WTC11 (cell line): ENCODE data around the gene COL4A1. TPM values are rescaled to one million over a fixed set of nuclear protein-coding genes. Genes with fewer than 3 reads are reported as not detected.

Source experiments
- ATAC-seq: fragments of 200-7000 bp; cut with Tn5 transposase; 2 replicates; pipeline ENCODE4 v1.10.0; 2021; ENCODE audit warnings: mild to moderate bottlenecking, moderate library complexity
- CTCF ChIA-PET: fragments of 300-600 bp; sonication (Branson Sonifier 250); formaldehyde crosslinking; loops from one replicate; lab custom pipeline; 2021; ENCODE audit warnings: antibody characterized with exemption; lab: Charles Lee
- POLR2A ChIA-PET: fragments of 350-600 bp; sonication (Branson Sonifier 250); formaldehyde crosslinking; loops from one replicate; lab custom pipeline; 2021; ENCODE audit warnings: antibody characterized with exemption; lab: Charles Lee
- DNase-seq: peaks from one replicate; pipeline ENCODE4 v3.0.0; 2021; ENCODE audit warnings: low spot score
- H3K27ac Mint-ChIP-seq: 2 replicates; pipeline ENCODE4 v1.8.0; 2021; ENCODE audit warnings: mixed read lengths
- H3K27me3 Mint-ChIP-seq: 2 replicates; pipeline ENCODE4 v1.8.0; 2021; ENCODE audit warnings: low read depth, mild to moderate bottlenecking, moderate library complexity, mixed read lengths
- H3K36me3 Mint-ChIP-seq: 2 replicates; pipeline ENCODE4 v1.8.0; 2021; ENCODE audit warnings: mixed read lengths
- H3K4me1 Mint-ChIP-seq: 2 replicates; pipeline ENCODE4 v1.8.0; 2022; ENCODE audit warnings: mixed read lengths
- H3K4me3 Mint-ChIP-seq: 2 replicates; pipeline ENCODE4 v1.8.0; 2021; ENCODE audit warnings: mild to moderate bottlenecking, moderate library complexity, mixed read lengths
- H3K9me3 Mint-ChIP-seq: 2 replicates; pipeline ENCODE4 v1.8.0; 2021; ENCODE audit warnings: mixed read lengths
- ELF4 ChIP-seq: sonication (generic); formaldehyde crosslinking; IDR thresholded peaks from 2 replicates; pipeline ENCODE4 v1.8.1; 2022; ENCODE audit warnings: low read depth, mild to moderate bottlenecking, moderate library complexity, missing genetic modification reagents
- GTF2I ChIP-seq: fragments of 250-450 bp; sonication (Bioruptor Pico); conservative IDR thresholded peaks from 2 replicates; pipeline ENCODE4 v1.4.0; 2021; ENCODE audit warnings: mild to moderate bottlenecking
- JUN ChIP-seq: sonication (generic); formaldehyde crosslinking; IDR thresholded peaks from 2 replicates; pipeline ENCODE4 v1.8.0; 2023; ENCODE audit warnings: mild to moderate bottlenecking, missing genetic modification reagents
- NFYB ChIP-seq: sonication (generic); formaldehyde crosslinking; conservative IDR thresholded peaks from 2 replicates; pipeline ENCODE4 v1.8.0; 2022; ENCODE audit warnings: low read depth, missing genetic modification reagents
- TEAD4 ChIP-seq: sonication (generic); formaldehyde crosslinking; IDR thresholded peaks from 2 replicates; pipeline ENCODE4 v1.8.0; 2022; ENCODE audit warnings: mild to moderate bottlenecking, missing genetic modification reagents
- ZNF138 ChIP-seq: sonication (generic); formaldehyde crosslinking; conservative IDR thresholded peaks from 2 replicates; pipeline ENCODE4 v1.8.1; 2022; ENCODE audit warnings: mild to moderate bottlenecking, moderate library complexity, missing genetic modification reagents
- ZNF232 ChIP-seq: sonication (generic); formaldehyde crosslinking; IDR thresholded peaks from 2 replicates; pipeline ENCODE4 v1.8.0; 2022; ENCODE audit warnings: mild to moderate bottlenecking, missing genetic modification reagents
- ZNF263 ChIP-seq: sonication (generic); formaldehyde crosslinking; IDR thresholded peaks from 2 replicates; pipeline ENCODE4 v1.8.1; 2022; ENCODE audit warnings: low read depth, mild to moderate bottlenecking, moderate library complexity, missing genetic modification reagents
- ZNF396 ChIP-seq: fragments of 250-450 bp; sonication (Bioruptor Pico); IDR thresholded peaks from 2 replicates; pipeline ENCODE4 v1.8.0; 2021; ENCODE audit warnings: mild to moderate bottlenecking, moderate library complexity, borderline replicate concordance
- ZNF423 ChIP-seq: fragments of 250-450 bp; sonication (Bioruptor Pico); IDR thresholded peaks from 2 replicates; pipeline ENCODE4 v2.1.2; 2022; ENCODE audit warnings: mild to moderate bottlenecking, moderate library complexity
- total RNA-seq: library from RNA; stranded (reverse); gene quantifications from 3 replicates; pipeline ENCODE4 v1.2.3, GENCODE V29; 2021
- TF ChIP-seq, protein P1 (sequence below): sonication (generic); formaldehyde crosslinking; IDR thresholded peaks from 2 replicates; pipeline ENCODE4 v1.8.0; 2022; ENCODE audit warnings: missing genetic modification reagents
- TF ChIP-seq, protein P2 (sequence below): sonication (generic); formaldehyde crosslinking; IDR thresholded peaks from 2 replicates; pipeline ENCODE4 v1.8.1; 2023; ENCODE audit warnings: mild to moderate bottlenecking, missing genetic modification reagents
- TF ChIP-seq, protein P3 (sequence below): fragments of 250-450 bp; sonication (Bioruptor Pico); IDR thresholded peaks from 2 replicates; pipeline ENCODE4 v1.9.0; 2021; ENCODE audit warnings: moderate library complexity, mild to moderate bottlenecking, inconsistent platforms, borderline replicate concordance
- TF ChIP-seq, protein P4 (sequence below): sonication (generic); formaldehyde crosslinking; IDR thresholded peaks from 2 replicates; pipeline ENCODE4 v1.8.1; 2022; ENCODE audit warnings: low read depth, missing genetic modification reagents, borderline replicate concordance
- TF ChIP-seq, protein P5 (sequence below): fragments of 250-450 bp; sonication (Bioruptor Pico); IDR thresholded peaks from 2 replicates; pipeline ENCODE4 v1.9.0; 2021; ENCODE audit warnings: mild to moderate bottlenecking

Gene COL4A1
- total RNA-seq, 1 experiment from 2014 or later = 89.6 TPM

DNA sequence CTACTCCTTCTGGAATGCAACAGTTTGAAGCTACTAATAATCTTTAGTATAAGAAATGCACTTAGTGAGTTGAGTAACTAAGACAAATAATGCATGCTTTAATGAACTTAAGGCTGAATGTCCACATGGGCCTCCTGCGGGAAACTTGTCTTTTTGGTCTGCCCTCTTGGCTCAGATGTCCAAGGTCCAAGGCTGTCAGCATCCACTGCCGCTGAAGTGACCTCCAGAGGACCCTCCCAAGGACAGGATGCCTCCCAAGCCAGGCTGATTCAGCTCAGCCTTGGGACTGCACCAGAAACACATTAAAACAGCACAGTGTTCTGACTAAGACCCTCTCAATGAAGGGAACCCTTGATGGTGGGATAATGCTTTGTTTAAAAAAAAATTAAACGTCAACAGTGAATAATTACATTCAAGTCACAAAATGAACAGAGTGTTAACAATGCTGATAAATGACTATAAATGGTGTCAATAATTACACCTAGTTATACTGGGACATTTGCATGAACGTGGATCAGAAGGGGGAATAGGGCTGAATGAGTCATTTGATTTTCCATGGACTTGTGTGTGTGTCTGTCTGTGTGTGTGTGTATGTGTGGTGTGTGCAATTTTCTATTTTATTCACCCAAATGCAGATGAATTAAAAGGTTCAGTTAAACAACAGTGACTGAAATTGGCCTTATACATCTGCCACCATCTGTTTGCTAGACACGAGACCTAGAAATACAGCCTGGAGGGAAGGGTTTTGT lies 150.5 kb downstream of the COL4A1 start:
- Mint-ChIP-seq H3K9me3 (peaks cover 3% of the 10 kb centered on the region; the same call in 1 of the 2 replicates), H3K27me3 (no peaks in the 10 kb centered on the region), H3K4me3 (no peak overlapping the region), H3K4me1 (peaks cover 11% of the 10 kb centered on the region), H3K27ac (no peak overlapping the region), H3K36me3 (peaks cover 39% of the 10 kb centered on the region)
- ChIA-PET POLR2A (no interaction called here), CTCF (no interaction called here)
- ATAC-seq = no peak
- no peak for TF ChIP-seq TEAD4 (CRISPR knock-in tag)
- TF ChIP-seq JUN (CRISPR knock-in tag) = no peak
- TF ChIP-seq ZNF138 = no peak
- no peak for TF ChIP-seq ELF4 (CRISPR knock-in tag)
- TF ChIP-seq GTF2I (CRISPR knock-in tag) = no peak
- DNase-seq = no peak

DNA sequence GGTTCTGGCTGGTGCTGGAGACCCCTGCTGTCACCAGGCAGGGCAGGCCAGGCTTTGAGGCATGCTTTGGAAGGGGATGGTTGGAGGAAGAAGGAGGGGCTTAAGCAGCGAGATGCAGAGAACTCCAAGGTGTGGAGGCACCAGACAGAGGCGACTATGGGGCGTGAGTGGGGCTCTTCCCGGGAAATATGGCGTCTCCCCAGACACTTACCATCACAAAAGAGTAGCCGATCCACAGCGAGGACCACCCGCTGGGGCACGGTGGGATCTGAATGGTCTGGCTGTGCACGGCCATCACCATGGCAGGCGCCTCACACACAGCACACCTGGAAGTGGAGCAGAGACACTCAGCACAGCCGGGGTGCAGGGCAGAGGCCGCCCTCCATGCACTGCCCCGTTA lies 151.9 kb downstream of the COL4A1 start:
- TF ChIP-seq ZNF423 (CRISPR knock-in tag) = peak; percentile 93
- TF ChIP-seq, protein P1, sequence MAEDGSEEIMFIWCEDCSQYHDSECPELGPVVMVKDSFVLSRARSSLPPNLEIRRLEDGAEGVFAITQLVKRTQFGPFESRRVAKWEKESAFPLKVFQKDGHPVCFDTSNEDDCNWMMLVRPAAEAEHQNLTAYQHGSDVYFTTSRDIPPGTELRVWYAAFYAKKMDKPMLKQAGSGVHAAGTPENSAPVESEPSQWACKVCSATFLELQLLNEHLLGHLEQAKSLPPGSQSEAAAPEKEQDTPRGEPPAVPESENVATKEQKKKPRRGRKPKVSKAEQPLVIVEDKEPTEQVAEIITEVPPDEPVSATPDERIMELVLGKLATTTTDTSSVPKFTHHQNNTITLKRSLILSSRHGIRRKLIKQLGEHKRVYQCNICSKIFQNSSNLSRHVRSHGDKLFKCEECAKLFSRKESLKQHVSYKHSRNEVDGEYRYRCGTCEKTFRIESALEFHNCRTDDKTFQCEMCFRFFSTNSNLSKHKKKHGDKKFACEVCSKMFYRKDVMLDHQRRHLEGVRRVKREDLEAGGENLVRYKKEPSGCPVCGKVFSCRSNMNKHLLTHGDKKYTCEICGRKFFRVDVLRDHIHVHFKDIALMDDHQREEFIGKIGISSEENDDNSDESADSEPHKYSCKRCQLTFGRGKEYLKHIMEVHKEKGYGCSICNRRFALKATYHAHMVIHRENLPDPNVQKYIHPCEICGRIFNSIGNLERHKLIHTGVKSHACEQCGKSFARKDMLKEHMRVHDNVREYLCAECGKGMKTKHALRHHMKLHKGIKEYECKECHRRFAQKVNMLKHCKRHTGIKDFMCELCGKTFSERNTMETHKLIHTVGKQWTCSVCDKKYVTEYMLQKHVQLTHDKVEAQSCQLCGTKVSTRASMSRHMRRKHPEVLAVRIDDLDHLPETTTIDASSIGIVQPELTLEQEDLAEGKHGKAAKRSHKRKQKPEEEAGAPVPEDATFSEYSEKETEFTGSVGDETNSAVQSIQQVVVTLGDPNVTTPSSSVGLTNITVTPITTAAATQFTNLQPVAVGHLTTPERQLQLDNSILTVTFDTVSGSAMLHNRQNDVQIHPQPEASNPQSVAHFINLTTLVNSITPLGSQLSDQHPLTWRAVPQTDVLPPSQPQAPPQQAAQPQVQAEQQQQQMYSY = no peak
- H3K27ac Mint-ChIP-seq = no peak overlapping the region
- peak; percentile 45 for DNase-seq
- ChIA-PET CTCF (interaction anchor here (1.2 kb wide), 1 partner anchor 16 kb away, joined by 3 read pairs; no protein-coding TSS in a partner anchor), POLR2A (no interaction called here)
- no peak overlapping the region for H3K4me3 Mint-ChIP-seq
- peak; percentile 93 for ATAC-seq
- peaks cover 11% of the 10 kb centered on the region for H3K4me1 Mint-ChIP-seq
- no peaks in the 10 kb centered on the region for H3K27me3 Mint-ChIP-seq
- H3K9me3 Mint-ChIP-seq = peaks cover 3% of the 10 kb centered on the region; the same call in 1 of the 2 replicates
- peaks cover 31% of the 10 kb centered on the region for H3K36me3 Mint-ChIP-seq

DNA sequence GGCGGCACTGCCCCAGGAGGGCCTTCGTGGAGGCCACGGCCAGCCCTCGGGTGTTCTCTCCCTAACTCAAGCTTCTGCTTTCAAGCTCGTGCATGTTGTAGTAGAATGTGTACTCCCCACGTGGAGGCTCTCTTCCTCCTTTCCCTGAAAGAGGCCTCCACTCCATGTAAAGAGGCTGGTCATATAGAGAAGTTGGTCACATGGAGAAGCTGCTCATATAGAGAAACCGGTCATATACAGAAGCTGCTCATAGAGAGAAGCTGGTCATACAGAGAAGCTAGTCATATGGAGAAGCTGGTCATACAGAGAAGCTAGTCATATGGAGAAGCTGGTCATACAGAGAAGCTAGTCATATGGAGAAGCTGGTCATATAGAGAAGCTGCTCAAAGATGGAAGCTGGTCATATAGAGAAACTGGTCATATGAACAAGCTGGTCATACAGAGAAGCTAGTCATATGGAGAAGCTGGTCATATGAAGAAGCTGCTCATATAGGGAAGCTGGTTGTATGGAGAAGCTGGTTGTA lies 152.5 kb downstream of the COL4A1 start:
- Mint-ChIP-seq H3K4me3 (no peak overlapping the region), H3K27me3 (no peaks in the 10 kb centered on the region), H3K9me3 (peaks cover 3% of the 10 kb centered on the region; the same call in 1 of the 2 replicates), H3K36me3 (peaks cover 27% of the 10 kb centered on the region), H3K27ac (no peak overlapping the region), H3K4me1 (peaks cover 11% of the 10 kb centered on the region)
- CTCF ChIA-PET = interaction anchor here (1.2 kb wide), 1 partner anchor 16 kb away, joined by 3 read pairs; no protein-coding TSS in a partner anchor
- POLR2A ChIA-PET = no interaction called here
- no peak for ATAC-seq
- DNase-seq = no peak
- TF ChIP-seq, protein P2, sequence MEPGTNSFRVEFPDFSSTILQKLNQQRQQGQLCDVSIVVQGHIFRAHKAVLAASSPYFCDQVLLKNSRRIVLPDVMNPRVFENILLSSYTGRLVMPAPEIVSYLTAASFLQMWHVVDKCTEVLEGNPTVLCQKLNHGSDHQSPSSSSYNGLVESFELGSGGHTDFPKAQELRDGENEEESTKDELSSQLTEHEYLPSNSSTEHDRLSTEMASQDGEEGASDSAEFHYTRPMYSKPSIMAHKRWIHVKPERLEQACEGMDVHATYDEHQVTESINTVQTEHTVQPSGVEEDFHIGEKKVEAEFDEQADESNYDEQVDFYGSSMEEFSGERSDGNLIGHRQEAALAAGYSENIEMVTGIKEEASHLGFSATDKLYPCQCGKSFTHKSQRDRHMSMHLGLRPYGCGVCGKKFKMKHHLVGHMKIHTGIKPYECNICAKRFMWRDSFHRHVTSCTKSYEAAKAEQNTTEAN = no peak
- TF ChIP-seq, protein P3, sequence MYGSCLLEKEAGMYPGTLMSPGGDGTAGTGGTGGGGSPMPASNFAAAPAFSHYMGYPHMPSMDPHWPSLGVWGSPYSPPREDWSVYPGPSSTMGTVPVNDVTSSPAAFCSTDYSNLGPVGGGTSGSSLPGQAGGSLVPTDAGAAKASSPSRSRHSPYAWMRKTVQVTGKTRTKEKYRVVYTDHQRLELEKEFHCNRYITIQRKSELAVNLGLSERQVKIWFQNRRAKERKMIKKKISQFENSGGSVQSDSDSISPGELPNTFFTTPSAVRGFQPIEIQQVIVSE (CRISPR knock-in tag) = no peak
- no peak for TF ChIP-seq ZNF396 (CRISPR knock-in tag)
- TF ChIP-seq, protein P4, sequence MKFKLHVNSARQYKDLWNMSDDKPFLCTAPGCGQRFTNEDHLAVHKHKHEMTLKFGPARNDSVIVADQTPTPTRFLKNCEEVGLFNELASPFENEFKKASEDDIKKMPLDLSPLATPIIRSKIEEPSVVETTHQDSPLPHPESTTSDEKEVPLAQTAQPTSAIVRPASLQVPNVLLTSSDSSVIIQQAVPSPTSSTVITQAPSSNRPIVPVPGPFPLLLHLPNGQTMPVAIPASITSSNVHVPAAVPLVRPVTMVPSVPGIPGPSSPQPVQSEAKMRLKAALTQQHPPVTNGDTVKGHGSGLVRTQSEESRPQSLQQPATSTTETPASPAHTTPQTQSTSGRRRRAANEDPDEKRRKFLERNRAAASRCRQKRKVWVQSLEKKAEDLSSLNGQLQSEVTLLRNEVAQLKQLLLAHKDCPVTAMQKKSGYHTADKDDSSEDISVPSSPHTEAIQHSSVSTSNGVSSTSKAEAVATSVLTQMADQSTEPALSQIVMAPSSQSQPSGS (CRISPR knock-in tag) = no peak
- TF ChIP-seq, protein P1 = no peak
- TF ChIP-seq, protein P5, sequence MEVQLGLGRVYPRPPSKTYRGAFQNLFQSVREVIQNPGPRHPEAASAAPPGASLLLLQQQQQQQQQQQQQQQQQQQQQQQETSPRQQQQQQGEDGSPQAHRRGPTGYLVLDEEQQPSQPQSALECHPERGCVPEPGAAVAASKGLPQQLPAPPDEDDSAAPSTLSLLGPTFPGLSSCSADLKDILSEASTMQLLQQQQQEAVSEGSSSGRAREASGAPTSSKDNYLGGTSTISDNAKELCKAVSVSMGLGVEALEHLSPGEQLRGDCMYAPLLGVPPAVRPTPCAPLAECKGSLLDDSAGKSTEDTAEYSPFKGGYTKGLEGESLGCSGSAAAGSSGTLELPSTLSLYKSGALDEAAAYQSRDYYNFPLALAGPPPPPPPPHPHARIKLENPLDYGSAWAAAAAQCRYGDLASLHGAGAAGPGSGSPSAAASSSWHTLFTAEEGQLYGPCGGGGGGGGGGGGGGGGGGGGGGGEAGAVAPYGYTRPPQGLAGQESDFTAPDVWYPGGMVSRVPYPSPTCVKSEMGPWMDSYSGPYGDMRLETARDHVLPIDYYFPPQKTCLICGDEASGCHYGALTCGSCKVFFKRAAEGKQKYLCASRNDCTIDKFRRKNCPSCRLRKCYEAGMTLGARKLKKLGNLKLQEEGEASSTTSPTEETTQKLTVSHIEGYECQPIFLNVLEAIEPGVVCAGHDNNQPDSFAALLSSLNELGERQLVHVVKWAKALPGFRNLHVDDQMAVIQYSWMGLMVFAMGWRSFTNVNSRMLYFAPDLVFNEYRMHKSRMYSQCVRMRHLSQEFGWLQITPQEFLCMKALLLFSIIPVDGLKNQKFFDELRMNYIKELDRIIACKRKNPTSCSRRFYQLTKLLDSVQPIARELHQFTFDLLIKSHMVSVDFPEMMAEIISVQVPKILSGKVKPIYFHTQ = no peak
- no peak for TF ChIP-seq ZNF263 (CRISPR knock-in tag)
- TF ChIP-seq ZNF232 = no peak
- TF ChIP-seq NFYB = no peak
